GF-D8 (cell line): ENCODE measurements around the gene CUL3.

Experiments used
- DNase-seq: peaks from one replicate; lab custom pipeline; 2025; lab: John Stamatoyannopoulos, UW

The CUL3 gene

DNA sequence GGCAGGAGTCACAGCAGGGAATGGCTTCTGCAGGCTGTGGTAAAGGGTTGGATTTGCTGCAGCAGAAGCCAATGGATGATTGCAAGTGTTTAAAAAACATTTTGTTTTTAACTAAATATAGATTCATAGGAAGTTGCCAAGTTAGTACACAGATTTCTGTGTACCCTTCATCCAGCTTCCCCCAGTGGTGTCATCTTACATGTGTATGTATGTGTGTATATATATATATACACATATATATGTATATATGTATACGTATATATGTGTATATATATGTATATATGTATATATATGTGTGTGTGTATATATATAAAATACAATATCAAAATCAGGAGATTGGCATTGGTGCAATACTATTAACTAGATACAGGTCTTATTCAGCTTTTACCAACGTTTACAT is 164.1 kb downstream of the CUL3 start:
- no peak for DNase-seq
